GM12892 (cell line): ENCODE data around the gene LRP3.

Source experiments
- POLR2A ChIP-seq: IDR thresholded peaks from 2 replicates; pipeline ENCODE4 v1.6.1; 2011; ENCODE audit warnings: low read depth, low read length, control low read depth
- POLR2AphosphoS5 ChIP-seq: IDR thresholded peaks from 2 replicates; pipeline ENCODE4 v1.6.1; 2011; ENCODE audit warnings: low read depth, low read length, control low read depth
- TAF1 ChIP-seq: IDR thresholded peaks from 2 replicates; pipeline ENCODE4 v1.6.1; 2011; ENCODE audit warnings: low read depth, mild to moderate bottlenecking, control low read depth, low read length, borderline replicate concordance

DNA sequence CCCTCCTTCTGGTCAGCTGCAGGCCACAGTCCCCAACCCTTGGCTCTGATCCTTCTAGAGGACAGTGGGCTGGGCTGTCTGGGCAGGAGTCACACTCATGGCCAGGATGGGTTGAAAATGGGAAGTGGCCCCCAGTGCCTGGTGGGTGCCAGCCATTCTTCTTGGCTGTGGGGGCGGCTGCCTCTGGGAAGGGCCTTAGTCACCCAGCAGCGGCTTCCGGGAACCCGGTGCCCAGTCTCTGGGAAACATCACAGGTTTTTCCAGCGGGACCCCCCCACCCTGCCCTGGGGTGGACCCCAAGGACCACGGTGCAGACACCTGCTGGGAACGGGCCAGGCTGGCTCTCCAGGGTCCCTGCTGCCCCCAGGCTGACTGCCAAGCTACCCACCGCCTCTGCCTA lies 58.8 kb downstream of the LRP3 start:
- no peak for TF ChIP-seq POLR2AphosphoS5
- no peak for TF ChIP-seq POLR2A
- TF ChIP-seq TAF1 = no peak
